H7 (cell line): ENCODE measurements around the gene SLC38A10. TPM values are rescaled to one million over a fixed set of nuclear protein-coding genes. Genes with fewer than 3 reads are reported as not detected.

Experiments
- DNase-seq: peaks from one replicate; pipeline ENCODE4 v3.0.0; 2012
- H3K27me3 ChIP-seq: 2 replicates; pipeline ENCODE4 v1.6.0; 2011; ENCODE audit warnings: mild to moderate bottlenecking, low read length; ENCODE audit not compliant: control insufficient read depth, insufficient read depth
- H3K36me3 ChIP-seq: replicated peaks from 2 replicates; pipeline ENCODE4 v1.5.1; 2011; ENCODE audit warnings: low read length; ENCODE audit not compliant: control insufficient read depth, insufficient read depth
- H3K4me3 ChIP-seq: 2 replicates; pipeline ENCODE4 v1.5.1; 2011; ENCODE audit warnings: low read depth, mild to moderate bottlenecking, control low read depth, low read length, moderate library complexity; ENCODE audit not compliant: insufficient read depth
- total RNA-seq: library from RNA; depleted of rRNA; stranded (reverse); fragments of >200 nt; shearing (Covaris generic); gene quantifications from 2 replicates; pipeline ENCODE4 v1.2.3, GENCODE V29; 2014

Gene SLC38A10
- total RNA-seq, 1 experiment from 2014 or later, result 44.2 TPM

DNA sequence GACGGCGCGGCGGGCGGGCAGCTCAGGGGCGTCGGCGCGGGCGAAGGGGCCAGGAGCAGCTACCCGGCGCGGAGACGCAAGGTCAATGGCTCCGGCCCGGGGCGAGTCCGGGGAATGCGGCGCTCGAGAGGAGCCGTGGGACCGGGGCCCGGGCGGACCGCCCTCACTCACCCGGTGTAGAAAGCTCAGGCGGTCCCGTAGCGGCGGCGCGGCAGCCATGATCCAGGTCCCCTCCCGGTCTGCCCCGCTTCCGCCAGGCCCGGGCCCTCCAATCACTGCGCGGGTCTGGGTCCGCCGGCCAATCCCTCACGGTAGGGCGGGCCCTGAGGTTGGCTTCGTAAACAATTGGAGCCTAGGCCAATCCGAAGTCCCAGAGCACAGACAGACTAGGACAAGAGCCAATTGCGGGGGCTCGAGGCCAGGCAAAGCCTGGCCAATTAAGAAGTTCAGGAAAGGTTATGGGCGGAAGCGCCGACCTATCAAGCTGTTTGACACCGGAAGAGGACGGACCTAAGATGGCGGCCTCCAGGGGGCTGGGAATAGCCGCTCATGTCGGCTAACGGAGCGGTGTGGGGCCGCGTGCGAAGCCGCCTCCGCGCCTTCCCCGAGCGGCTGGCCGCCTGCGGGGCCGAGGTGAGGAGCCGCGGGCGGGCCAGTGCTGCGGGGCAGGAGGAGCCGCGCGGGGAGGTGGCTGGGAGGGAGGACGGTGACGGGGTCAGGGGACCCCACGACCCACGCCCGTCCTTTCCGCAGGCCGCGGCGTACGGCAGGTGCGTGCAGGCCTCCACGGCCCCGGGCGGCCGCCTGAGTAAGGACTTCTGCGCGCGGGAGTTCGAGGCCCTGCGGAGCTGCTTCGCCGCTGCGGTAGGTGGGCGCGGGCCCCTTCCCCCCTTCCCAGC is 56.0 kb downstream of the SLC38A10 start, which contains the start of the genes NDUFAF8 and TEPSIN:
Gene NDUFAF8 (plus strand): TSS at position 504 of the 899 bp plus-strand sequence. CDS start 46 bp downstream, at position 550.
Gene TEPSIN (minus strand): TSS at position 241 of the 899 bp plus-strand sequence. CDS start 22 bp downstream, at position 219.
- Histone ChIP-seq H3K36me3 (peaks cover 5% of the 10 kb centered on the region), H3K4me3 (peak within 1 kb of the TSS; percentile 91), H3K27me3 (no peaks in the 10 kb centered on the region)
- DNase-seq, result peak; percentile 100

DNA sequence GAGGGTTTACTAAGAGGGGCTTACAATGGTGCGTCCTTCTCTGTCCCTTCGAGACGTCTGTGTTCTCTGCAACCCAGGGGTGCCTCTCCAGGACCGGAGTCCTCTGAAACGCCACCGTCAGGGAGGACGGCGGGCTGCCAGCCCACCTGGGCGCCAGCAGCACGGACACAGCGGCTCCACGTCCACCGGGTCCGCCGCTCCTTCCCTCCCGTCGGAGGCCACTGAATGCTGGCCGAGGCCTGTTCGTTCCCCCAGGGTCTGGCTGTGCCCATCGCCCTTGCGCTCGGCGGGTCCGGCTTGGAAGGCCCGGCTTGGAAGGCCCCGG is 56.7 kb downstream of the SLC38A10 start:
- Histone ChIP-seq H3K27me3 (no peaks in the 10 kb centered on the region), H3K36me3 (peaks cover 5% of the 10 kb centered on the region), H3K4me3 (peak overlapping the region; percentile 80)
- peak; percentile 71 for DNase-seq

DNA sequence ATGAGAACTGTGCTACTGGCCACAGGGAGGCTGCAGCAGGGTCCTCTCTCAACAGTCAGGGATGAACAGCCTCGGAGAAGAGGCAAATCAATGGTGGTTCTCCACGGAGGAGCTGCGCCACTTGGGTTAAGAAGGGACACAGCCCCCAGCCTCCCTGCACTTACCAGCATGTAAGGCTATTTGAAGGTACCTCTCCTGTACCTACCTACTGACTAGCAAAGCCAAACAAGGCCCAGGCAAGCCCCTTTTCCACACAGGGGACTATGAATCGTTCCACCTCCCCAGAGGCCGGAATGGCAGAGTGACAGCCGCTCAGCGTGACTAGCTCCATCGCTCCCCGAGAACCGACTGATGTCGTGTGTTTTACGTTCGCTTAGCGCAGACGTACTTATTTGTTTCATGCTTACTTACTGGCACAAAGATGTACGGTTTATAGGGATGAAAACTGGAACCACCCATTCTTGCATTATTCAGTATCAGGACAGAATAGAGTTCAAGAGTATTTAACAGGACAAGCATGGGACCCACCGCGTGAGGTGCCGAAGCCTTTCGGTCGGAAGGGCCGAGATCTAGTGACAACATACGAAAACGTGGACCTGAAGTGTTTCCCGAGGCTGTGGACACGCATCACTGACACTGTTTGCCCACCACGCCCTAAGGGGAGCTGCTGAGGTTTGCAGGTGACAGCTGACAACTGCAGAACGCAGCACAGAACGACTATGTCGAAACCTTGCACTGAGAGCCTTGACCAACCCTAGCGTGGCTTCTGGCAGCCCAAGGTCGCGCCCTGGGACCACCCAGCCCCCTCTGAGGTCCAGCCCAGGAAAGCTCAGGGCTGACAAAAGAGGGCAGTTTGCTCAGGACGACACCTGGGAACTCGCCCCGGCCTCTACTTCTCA is 57.3 kb downstream of the SLC38A10 start:
- Histone ChIP-seq H3K4me3 (peak overlapping the region; percentile 80), H3K27me3 (no peaks in the 10 kb centered on the region), H3K36me3 (peaks cover 5% of the 10 kb centered on the region)
- DNase-seq, result no peak

DNA sequence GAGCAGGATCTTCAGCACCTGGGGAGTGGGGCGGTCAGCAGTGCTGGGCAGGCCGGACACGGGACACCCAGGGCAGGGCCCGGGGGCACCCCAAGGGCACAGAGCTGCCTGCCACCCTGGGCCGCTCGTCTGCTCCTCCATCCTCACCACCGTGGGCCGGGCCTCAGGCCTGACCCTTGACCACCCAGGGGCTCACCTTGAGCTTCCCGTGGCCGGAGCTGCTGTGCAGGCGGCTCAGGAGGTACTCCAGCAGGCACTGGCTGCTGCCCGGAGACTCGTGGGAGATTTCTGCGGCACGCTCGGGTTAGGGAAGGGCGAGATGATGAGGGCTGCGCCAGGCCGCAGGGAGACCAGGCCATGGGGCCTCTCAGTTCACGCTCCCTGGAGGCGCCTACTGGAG is 58.3 kb downstream of the SLC38A10 start:
- H3K4me3 ChIP-seq, result no peak overlapping the region
- DNase-seq, result no peak
- peaks cover 5% of the 10 kb centered on the region for H3K36me3 ChIP-seq
- no peaks in the 10 kb centered on the region for H3K27me3 ChIP-seq

DNA sequence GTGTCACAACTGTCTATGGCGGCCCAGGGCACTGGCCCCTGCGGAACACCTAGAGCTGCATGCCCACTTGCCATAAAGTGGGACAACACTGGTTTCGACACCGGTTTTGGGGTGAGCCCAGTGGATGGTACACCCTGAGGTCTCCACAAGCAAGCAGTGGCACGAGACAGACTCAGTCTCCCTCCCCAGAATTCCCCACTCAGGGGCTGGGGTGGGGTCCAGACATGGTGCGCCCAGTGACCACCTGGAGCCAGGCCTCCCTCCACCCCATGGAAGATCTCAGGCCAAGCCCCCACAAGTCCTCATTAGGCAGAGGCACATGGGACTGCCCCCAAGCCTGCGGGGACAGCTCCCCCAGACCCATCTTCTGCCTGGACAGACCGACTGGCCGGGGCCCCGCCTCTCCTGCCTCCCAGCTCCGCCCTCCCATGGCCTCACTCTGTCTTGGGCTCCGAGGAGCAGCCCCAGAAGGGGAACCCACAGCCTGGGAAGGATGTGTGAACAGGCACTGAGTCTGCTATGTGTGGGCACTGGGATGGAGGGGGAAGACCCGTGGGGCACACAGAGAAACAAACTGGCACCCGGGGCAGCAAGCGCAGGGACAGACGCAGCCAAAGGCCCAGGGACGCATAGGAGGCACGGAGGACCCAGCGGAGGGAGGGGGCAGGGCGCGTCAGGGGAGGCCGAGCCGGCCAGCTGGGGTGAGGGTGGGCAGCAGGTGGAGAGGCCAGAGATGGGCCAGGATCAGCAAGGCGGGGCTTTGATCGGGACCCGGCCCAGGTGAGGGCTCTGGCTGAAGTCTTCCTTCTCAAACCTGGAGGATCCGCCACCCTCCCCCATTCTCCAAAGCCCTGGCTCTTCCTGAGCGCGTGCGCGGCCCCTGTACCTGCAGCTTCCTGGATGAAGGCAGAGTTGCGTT is 59.0 kb downstream of the SLC38A10 start:
- no peak for DNase-seq
- H3K27me3 ChIP-seq, result no peaks in the 10 kb centered on the region
- H3K4me3 ChIP-seq, result no peak overlapping the region
- peaks cover 3% of the 10 kb centered on the region for H3K36me3 ChIP-seq

DNA sequence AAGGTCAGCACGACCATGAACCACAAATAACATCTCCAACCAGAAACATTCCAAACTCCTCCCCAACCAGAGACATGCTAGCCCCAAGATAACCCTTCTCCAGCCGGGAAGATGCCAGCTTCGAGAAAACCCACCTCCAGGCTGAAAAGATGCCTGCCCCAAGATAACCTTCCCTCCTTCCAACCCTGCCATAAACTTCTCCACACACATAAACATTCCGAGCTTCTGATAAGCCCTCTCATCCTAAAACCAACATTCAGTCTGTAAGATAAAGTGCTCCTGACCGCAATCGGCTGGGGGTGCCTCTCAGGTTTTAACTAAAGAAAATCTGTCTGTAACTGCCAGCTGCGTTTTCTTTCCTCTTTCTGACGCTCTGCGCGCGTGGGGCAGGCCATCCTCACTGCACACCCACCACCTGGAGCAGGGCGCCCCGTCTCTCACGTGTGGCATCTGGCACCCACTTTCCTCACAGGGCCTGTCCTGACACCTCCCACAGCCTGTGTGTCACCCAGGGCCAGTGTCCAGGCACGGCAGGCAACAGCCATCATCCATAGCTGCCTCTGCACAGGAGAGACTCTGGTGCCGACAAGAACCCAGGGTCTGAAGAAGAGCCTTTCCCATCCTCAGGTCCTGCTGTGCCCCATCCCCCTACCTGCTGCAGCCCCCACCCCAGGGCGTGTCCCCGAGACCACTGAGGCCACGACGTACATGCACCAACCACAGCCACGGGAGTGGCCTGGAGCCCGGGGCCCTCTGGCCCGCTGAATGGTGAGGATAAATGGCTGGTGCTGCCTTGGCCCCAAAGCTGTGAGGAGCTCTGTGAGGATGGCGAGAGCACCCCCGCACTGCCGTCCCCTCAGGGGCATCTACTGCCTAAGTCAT is 59.9 kb downstream of the SLC38A10 start:
- no peak for DNase-seq
- no peak overlapping the region for H3K4me3 ChIP-seq
- H3K27me3 ChIP-seq, result no peaks in the 10 kb centered on the region
- peaks cover 1% of the 10 kb centered on the region; the same call in 1 of the 2 replicates for H3K36me3 ChIP-seq

DNA sequence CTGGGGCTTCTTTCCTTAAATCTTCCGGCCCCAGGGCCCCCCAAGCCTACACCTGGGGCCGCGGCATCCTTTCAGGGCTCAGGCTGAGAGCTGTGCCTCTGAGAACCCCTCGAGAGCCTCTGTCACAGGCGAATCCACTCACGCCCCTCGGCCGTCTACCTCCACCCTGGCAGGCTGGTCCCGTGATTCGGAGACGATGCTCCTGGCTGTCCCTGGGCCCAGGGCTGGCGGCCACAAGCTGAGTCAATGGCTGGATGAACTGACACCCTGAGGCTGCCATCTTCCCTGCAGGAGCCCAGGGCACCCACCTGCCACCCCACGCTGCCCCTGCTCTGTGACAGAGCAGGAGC is 60.6 kb downstream of the SLC38A10 start:
- Histone ChIP-seq H3K4me3 (no peak overlapping the region), H3K27me3 (no peaks in the 10 kb centered on the region), H3K36me3 (peaks cover 4% of the 10 kb centered on the region)
- DNase-seq, result no peak

DNA sequence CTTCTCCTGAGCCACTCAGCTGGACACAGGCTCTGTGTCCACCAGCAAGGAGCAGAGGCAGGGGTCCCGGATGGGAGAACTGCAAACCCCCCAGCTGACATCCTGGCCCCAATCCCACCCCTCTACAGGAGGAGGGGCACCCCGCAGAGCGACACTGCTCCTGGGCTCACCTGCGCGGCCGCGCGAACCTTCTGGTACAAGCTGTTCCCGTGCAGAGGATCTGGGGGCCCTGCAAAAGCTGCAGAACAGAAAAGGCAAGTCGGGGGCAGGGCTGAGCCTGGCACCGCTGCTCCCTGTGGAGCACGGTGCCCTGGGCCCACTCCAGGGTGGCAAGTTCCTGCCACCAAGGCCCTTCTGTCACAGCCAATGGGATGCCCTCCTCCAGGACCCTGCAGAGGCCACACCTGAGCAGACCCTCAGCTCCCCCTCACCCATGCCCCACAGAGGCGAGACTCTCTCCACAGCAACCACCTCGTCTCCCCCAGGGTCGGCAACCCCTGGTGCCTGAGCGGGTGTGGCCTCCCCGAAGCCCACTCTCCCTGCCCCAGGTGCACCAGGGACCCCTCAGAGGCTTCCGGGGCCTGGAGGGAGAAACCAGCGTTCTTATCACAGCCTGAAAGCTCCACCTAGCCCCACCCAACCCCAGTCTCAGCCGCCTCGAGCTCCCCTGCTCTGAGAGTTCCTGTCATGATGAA is 61.1 kb downstream of the SLC38A10 start:
- Histone ChIP-seq H3K36me3 (peaks cover 4% of the 10 kb centered on the region), H3K4me3 (no peak overlapping the region), H3K27me3 (no peaks in the 10 kb centered on the region)
- DNase-seq, result no peak

DNA sequence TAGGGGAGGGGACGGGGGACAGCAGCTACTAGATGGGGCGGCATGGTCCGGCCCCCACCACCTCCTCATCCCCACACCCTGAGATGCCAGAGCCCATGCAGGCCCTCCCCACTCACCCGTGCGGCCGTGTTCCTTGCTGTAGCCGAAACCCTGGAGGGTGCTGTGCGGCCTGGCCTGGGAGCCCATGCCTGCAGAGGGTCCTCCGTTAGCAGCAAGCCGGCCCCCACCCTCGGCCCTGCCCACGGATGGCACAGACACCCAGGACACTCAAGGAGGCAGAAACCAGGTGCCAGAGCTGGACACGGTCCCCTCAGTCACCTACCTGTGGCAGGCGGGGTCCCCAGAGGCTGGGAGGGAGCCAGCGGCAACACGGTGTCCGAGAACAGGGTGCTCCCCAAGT is 61.8 kb downstream of the SLC38A10 start:
- DNase-seq, result no peak
- Histone ChIP-seq H3K36me3 (peaks cover 4% of the 10 kb centered on the region), H3K27me3 (no peaks in the 10 kb centered on the region), H3K4me3 (no peak overlapping the region)

DNA sequence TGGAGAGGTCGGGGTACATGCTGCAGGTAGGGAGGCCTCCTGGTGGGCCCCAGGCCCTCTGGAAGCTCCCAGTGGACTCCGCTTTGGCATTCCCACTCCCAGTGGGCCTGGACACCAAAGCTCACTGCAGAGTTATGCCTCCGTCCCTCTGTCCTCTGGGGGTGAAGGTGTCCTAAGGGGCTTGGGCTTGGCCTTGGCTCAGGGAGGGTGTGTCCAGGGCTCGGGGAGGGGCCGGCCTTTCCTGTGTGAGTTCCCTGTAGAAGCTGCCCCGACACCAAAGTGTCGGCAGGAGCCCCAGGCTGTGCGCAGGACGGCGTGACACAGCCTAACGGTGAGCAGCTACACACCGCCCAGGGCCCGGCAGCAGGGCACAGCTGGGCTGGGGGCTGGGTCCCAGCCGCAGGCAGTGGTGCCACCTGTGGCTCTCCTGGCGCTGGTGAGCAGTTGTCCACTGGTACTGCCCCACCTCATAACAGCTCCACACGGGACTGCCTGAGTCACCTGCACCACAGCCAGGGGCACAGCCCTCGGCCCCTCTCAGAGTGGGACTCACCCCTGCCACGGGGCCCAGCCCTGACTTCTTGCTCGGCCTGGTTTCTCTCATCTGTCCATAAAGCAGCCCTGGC is 62.4 kb downstream of the SLC38A10 start:
- H3K36me3 ChIP-seq, result peaks cover 4% of the 10 kb centered on the region
- H3K4me3 ChIP-seq, result no peak overlapping the region
- DNase-seq, result no peak
- H3K27me3 ChIP-seq, result no peaks in the 10 kb centered on the region

DNA sequence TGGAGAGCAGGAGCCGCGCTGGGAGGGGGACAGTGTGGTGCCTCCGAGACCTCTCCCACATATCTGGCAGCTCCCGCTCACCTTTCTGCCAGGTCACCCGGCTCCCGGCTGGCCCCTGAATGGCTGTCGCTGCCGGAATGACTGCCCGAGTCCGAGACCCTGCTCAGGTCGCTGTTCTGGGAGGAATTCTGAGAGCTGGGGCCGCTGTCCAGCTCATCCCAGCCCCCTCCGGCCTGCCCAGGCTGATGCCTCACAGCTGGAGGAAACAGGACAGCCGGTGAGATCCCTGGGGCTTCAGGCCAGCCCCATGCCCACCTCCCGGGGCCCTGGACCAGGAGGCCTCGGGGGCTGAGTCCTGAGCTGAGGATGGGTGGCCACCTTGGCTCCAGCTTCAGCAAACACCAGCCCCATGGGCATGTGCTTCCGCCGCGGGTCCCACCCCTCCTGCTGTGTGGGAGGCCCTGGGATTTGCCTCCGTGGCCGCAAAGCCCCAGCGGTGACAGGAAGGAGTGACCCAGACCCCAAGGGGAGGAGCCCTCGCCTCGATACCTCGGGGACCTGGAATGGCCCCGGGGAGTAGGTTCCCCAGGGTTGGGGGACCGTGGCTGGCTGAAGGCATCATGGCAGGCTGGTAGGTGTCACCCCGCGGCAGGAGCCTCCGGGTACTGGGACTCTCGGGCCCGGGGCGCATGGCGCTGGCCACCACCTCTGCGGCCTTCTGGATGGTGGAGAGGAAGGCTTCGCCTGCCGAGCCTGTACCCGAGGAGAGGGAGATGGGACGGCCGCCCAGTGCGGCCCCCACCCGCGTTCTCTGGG is 63.1 kb downstream of the SLC38A10 start:
- H3K36me3 ChIP-seq, result peaks cover 4% of the 10 kb centered on the region
- no peaks in the 10 kb centered on the region for H3K27me3 ChIP-seq
- no peak for DNase-seq
- no peak overlapping the region for H3K4me3 ChIP-seq

DNA sequence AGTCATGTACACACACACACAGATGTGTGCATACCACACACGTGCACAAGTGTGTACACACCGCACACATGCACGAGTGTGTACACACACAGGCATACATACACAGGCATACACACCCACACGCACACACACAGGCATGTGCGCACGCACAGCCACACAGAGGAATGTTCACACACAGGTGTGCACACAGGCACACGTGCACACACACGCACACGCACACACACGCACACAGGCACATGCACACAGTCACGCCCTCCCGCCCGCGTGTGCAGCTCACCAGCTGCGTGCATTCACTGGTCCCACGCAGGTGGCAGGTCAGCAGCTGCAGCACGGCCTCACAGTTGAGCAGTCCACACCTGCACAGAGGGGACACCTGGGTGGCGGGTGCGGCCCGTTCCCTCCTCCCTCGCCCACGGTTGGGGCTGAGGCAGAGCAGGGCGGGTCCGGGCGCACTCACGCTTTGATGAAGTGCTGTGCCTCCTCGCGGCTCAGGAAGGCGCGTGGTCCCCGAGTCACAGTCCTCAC is 63.9 kb downstream of the SLC38A10 start:
- Histone ChIP-seq H3K4me3 (no peak overlapping the region), H3K27me3 (no peaks in the 10 kb centered on the region), H3K36me3 (peaks cover 4% of the 10 kb centered on the region)
- no peak for DNase-seq
